Loucy (cell line): ENCODE results near the gene KIDINS220.

Experiments used
- H2AFZ ChIP-seq: fragments of 200-600 bp; sonication (generic); 2 replicates; pipeline ENCODE4 v1.6.0; 2016; ENCODE audit warnings: antibody characterized with exemption, mild to moderate bottlenecking, low read length, moderate library complexity
- H3F3A ChIP-seq: fragments of 200-600 bp; 2 replicates; pipeline ENCODE4 v1.6.0; 2016; ENCODE audit warnings: antibody characterized with exemption, low read depth, mild to moderate bottlenecking
- H3K27me3 ChIP-seq: fragments of 200-600 bp; sonication (generic); 2 replicates; pipeline ENCODE4 v1.6.1; 2014; ENCODE audit warnings: low read length, mild to moderate bottlenecking; ENCODE audit not compliant: insufficient read depth, poor library complexity, severe bottlenecking
- H3K36me3 ChIP-seq: fragments of 200-600 bp; sonication (generic); 2 replicates; pipeline ENCODE4 v1.6.1; 2016; ENCODE audit warnings: low read length; ENCODE audit not compliant: insufficient read depth
- H3K4me1 ChIP-seq: fragments of 200-600 bp; sonication (generic); 2 replicates; pipeline ENCODE4 v1.5.1; 2014; ENCODE audit warnings: low read length, mild to moderate bottlenecking; ENCODE audit not compliant: insufficient read depth, poor library complexity, severe bottlenecking
- H3K4me2 ChIP-seq: fragments of 200-600 bp; sonication (generic); 2 replicates; pipeline ENCODE4 v1.6.0; 2014; ENCODE audit warnings: antibody characterized with exemption, low read length, low read depth, mild to moderate bottlenecking; ENCODE audit not compliant: poor library complexity, severe bottlenecking
- H3K4me3 ChIP-seq: fragments of 200-600 bp; sonication (generic); 2 replicates; pipeline ENCODE4 v1.5.1; 2014; ENCODE audit warnings: low read length, mild to moderate bottlenecking, mixed read lengths; ENCODE audit not compliant: poor library complexity, severe bottlenecking
- H3K79me2 ChIP-seq: fragments of 200-600 bp; sonication (generic); 2 replicates; pipeline ENCODE4 v1.6.1; 2014; ENCODE audit warnings: low read length; ENCODE audit not compliant: insufficient read depth
- H3K9ac ChIP-seq: fragments of 200-600 bp; sonication (generic); 2 replicates; pipeline ENCODE4 v1.6.0; 2014; ENCODE audit warnings: mild to moderate bottlenecking, low read depth, low read length, moderate library complexity; ENCODE audit not compliant: poor library complexity, severe bottlenecking
- H3K9me2 ChIP-seq: fragments of 200-600 bp; sonication (generic); replicated peaks from 2 replicates; pipeline ENCODE4 v1.6.1; 2016; ENCODE audit warnings: low read depth, low read length, mixed read lengths
- H3K9me3 ChIP-seq: fragments of 200-600 bp; sonication (generic); 2 replicates; pipeline ENCODE4 v1.6.1; 2014; ENCODE audit warnings: mild to moderate bottlenecking, antibody characterized with exemption, low read length, low read depth; ENCODE audit not compliant: insufficient read depth
- H4K20me1 ChIP-seq: fragments of 200-600 bp; sonication (generic); 2 replicates; pipeline ENCODE4 v1.6.0; 2014; ENCODE audit warnings: antibody characterized with exemption, low read length, mild to moderate bottlenecking; ENCODE audit not compliant: insufficient read depth, poor library complexity, severe bottlenecking
- EZH2phosphoT487 ChIP-seq: fragments of 200-600 bp; IDR thresholded peaks from 2 replicates; pipeline ENCODE4 v1.6.1; 2018; ENCODE audit warnings: antibody characterized with exemption, mild to moderate bottlenecking, moderate library complexity, borderline replicate concordance
- TF ChIP-seq, protein P1 (sequence below): fragments of 200-600 bp; sonication (generic); conservative IDR thresholded peaks from 2 replicates; pipeline ENCODE4 v1.5.1; 2014; ENCODE audit warnings: mild to moderate bottlenecking, antibody characterized with exemption, low read length

Gene KIDINS220

DNA sequence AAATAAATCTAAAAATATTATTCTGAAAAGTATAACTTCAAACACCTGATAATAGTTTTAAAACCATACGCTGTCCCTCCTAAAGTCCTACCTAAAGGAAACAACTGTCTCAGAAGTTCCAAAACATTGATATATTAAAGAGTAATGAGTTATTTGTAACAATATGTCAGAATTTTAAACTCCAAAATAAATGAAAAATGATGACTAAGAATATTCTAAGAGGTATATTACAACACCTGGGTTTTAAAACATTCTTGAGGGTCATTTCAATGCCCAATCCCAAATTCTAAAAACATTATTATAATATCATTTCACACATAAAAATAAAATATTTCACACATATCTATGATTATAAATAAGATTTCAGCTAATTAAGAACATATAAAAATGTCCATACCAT is 20.2 kb downstream of the KIDINS220 start:
- H3K4me3 ChIP-seq, result no peak overlapping the region
- no peaks in the 10 kb centered on the region for H3K9me3 ChIP-seq
- peaks cover 51% of the 10 kb centered on the region for H3K36me3 ChIP-seq
- no peaks in the 10 kb centered on the region for H3K9me2 ChIP-seq
- H3K4me1 ChIP-seq, result no peaks in the 10 kb centered on the region
- H4K20me1 ChIP-seq, result no peaks in the 10 kb centered on the region
- no peaks in the 10 kb centered on the region for H3K27me3 ChIP-seq
- H3F3A ChIP-seq, result no peaks in the 10 kb centered on the region
- TF ChIP-seq EZH2phosphoT487, result no peak
- TF ChIP-seq, protein P1, sequence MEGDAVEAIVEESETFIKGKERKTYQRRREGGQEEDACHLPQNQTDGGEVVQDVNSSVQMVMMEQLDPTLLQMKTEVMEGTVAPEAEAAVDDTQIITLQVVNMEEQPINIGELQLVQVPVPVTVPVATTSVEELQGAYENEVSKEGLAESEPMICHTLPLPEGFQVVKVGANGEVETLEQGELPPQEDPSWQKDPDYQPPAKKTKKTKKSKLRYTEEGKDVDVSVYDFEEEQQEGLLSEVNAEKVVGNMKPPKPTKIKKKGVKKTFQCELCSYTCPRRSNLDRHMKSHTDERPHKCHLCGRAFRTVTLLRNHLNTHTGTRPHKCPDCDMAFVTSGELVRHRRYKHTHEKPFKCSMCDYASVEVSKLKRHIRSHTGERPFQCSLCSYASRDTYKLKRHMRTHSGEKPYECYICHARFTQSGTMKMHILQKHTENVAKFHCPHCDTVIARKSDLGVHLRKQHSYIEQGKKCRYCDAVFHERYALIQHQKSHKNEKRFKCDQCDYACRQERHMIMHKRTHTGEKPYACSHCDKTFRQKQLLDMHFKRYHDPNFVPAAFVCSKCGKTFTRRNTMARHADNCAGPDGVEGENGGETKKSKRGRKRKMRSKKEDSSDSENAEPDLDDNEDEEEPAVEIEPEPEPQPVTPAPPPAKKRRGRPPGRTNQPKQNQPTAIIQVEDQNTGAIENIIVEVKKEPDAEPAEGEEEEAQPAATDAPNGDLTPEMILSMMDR, result no peak
- H3K9ac ChIP-seq, result no peak overlapping the region
- no peaks in the 10 kb centered on the region for H3K79me2 ChIP-seq
- no peak overlapping the region for H3K4me2 ChIP-seq
- no peak overlapping the region for H2AFZ ChIP-seq

DNA sequence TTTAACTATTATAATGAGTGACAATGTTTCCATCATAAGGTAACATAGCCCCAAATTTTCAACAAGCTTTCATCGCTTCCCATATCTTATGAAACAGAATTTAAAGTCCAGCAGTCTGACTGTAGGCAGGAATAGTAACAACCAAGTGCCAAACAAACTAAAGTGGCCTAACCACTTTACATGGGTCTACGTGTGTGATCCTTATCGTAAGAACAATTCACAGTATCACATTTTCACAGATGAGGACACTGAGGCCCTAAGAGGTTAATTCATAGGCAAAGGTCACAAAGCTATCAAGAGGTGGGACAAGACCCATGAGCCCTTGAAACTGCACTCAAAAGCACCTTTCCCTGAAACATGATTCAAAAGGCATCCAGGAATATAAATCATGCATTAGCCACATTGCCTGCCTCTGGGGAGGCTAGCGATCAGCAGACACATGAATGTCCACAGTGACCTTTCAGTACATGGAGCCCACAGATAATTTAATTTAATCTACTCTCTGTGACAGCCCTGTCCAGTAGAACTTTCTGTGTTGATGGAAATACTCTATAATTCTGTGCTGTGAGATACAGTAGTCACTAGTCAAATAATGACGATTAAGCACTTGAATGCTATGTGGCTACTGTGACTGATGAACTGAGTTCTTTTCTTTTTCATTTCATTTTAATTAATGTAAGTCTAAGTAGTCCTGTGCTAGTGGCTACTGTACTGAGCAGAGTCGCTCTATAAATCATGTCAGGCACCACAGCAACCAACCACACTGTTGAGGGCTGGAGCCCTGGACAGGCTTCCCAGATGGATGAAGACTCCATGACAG is 30.3 kb downstream of the KIDINS220 start:
- H3K9me2 ChIP-seq, result no peaks in the 10 kb centered on the region
- no peaks in the 10 kb centered on the region for H3K4me1 ChIP-seq
- H3K4me3 ChIP-seq, result no peak overlapping the region
- no peak overlapping the region for H2AFZ ChIP-seq
- no peak overlapping the region for H3K4me2 ChIP-seq
- H3K27me3 ChIP-seq, result no peaks in the 10 kb centered on the region
- TF ChIP-seq, protein P1, result no peak
- TF ChIP-seq EZH2phosphoT487, result no peak
- no peaks in the 10 kb centered on the region for H3F3A ChIP-seq
- H3K79me2 ChIP-seq, result no peaks in the 10 kb centered on the region
- H3K36me3 ChIP-seq, result peaks cover 81% of the 10 kb centered on the region
- H3K9ac ChIP-seq, result no peak overlapping the region
- H4K20me1 ChIP-seq, result no peaks in the 10 kb centered on the region
- no peaks in the 10 kb centered on the region for H3K9me3 ChIP-seq

DNA sequence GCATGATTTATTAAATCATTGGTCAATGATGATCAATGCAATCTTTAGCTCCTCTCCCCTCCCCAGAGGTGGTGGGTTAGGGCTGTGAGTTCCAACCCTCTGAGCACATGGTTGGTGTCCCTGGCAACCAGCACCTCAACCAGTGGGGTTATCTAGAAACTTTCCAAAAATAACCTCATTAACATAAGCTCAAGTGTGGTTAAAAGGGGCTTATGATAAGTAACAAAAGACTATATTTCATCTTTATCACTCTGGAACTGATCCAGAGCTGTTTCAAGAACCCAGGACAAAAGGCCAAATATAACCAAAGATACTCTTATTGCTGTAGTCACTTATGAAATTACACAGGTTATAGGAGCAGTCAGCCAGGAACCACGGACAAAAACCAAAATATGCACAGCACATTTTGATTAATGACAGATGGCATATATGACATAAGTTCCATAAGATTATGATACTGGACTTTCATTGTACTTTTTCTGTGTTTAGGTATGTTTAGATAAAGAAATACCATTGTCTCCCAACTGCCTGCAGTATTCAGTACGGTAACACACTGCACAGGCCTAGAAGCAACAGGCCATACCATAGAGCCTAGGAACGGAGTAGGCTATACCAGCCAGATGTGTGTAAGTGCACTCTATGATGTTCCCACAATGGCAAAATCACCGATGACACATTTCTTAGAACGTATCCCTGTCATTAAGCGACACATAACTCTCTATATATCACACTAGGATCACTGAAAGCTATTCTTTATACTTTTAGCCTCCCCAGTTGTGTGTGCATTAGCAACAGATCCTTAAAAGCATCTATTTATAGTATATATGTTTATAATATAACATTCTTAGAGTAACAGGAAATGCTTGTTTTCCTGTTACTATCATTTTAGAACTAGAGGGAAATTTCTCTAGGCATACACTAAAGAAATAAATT is 31.9 kb downstream of the KIDINS220 start:
- no peaks in the 10 kb centered on the region for H3K4me1 ChIP-seq
- no peak overlapping the region for H3K9ac ChIP-seq
- no peaks in the 10 kb centered on the region for H3K9me2 ChIP-seq
- no peaks in the 10 kb centered on the region for H3F3A ChIP-seq
- no peaks in the 10 kb centered on the region for H3K79me2 ChIP-seq
- no peak overlapping the region for H3K4me3 ChIP-seq
- no peak overlapping the region for H2AFZ ChIP-seq
- H3K4me2 ChIP-seq, result no peak overlapping the region
- peaks cover 81% of the 10 kb centered on the region for H3K36me3 ChIP-seq
- no peaks in the 10 kb centered on the region for H4K20me1 ChIP-seq
- no peaks in the 10 kb centered on the region for H3K9me3 ChIP-seq
- TF ChIP-seq, protein P1, result no peak
- no peaks in the 10 kb centered on the region for H3K27me3 ChIP-seq
